ENCODE measurements around the gene DNAH5. TPM values are rescaled to one million over a fixed set of nuclear protein-coding genes. Genes with fewer than 3 reads are reported as not detected.

DNAH5 gene
- total and polyA plus RNA-seq, 2 donors (not counting 3 experiments of a cell fraction or from before 2014, with no cell fraction given) = 0.23 to 1.7 TPM

- Histone ChIP-seq H2AFZ (ENCODE audit: low read depth, low read length) (no peak overlapping the region), H3K9ac (replicated peaks; ENCODE audit: extremely low read depth, insufficient read depth, low read length) (no peak overlapping the region), H3K4me1 (ENCODE audit: control insufficient read depth, extremely low read depth, insufficient read depth, low read length) (peaks cover 5% of the 10 kb centered on the region), H3K9me3 (replicated peaks; ENCODE audit: control insufficient read depth, insufficient read depth, low read length) (no peaks in the 10 kb centered on the region), H3K27me3 (ENCODE audit: control insufficient read depth in 2 of 2, insufficient read depth in 2 of 2, low read length in 2 of 2) (no peaks in the 10 kb centered on the region), H3K36me3 (ENCODE audit: control insufficient read depth in 2 of 2, extremely low read depth in 1 of 2, insufficient read depth in 2 of 2, low read length in 2 of 2) (no peaks in the 10 kb centered on the region), H3K4me3 (replicated peaks in 1 of 3; ENCODE audit: insufficient read depth in 1 of 3, low read depth in 1 of 3, low read length in 3 of 3) (no peak overlapping the region), H4K20me1 (replicated peaks; ENCODE audit: control insufficient read depth, extremely low read depth, insufficient read depth, low read length) (no peaks in the 10 kb centered on the region), H3K79me2 (ENCODE audit: control insufficient read depth, insufficient read depth, low read length) (no peaks in the 10 kb centered on the region), H3K27ac (ENCODE audit: insufficient read depth, low read depth, low read length) (no peak overlapping the region), H3K4me2 (ENCODE audit: insufficient read depth, low read length) (no peak overlapping the region), H3K9me1 (replicated peaks; ENCODE audit: control insufficient read depth, extremely low read depth, insufficient read depth, low read length) (no peaks in the 10 kb centered on the region)
- dilution Hi-C loops (cut with MboI; ENCODE audit: extremely low pct_ligation_motif_present, low sequenced_read_pairs) (no loop called here), intact Hi-C loops (cut with micrococcal nuclease) (no loop called here)
- CTCF ChIA-PET = no interaction called here
- FAIRE-seq = no peak
- POLR2A ChIA-PET = no interaction called here
- TF ChIP-seq FOS (IDR thresholded peaks at IDR 0.05; ENCODE audit: borderline replicate concordance, insufficient read depth, low read length) = no peak
- TF ChIP-seq EZH2 (IDR thresholded peaks at IDR 0.05; ENCODE audit: borderline replicate concordance, low read depth, low read length, severe bottlenecking) = no peak
- BruUV-seq (replicated peaks) = no TSS peak
- no peak for DNase-seq (ENCODE audit: low read depth, low spot score)
Measured at GRCh38 chr5:13658761-13659160, 285.7 kb downstream of the DNAH5 start.

GRCh38 chr5:13658152-13658551 lies 286.3 kb downstream of the DNAH5 start:
- CTCF ChIA-PET = no interaction called here
- H3K36me3 ChIP-seq (ENCODE audit: control insufficient read depth in 2 of 2, extremely low read depth in 1 of 2, insufficient read depth in 2 of 2, low read length in 2 of 2) = no peaks in the 10 kb centered on the region
- intact Hi-C loops (cut with micrococcal nuclease) = no loop called here

More at GRCh38 chr5:13658152-13658551, 286.3 kb downstream of the DNAH5 start:
- no peak for TF ChIP-seq CTCF (IDR thresholded peaks at IDR 0.05; ENCODE audit: extremely low read depth in 1 of 2, insufficient read depth in 1 of 2, low read depth in 1 of 2, low read length in 2 of 2)
- TF ChIP-seq POLR2A (IDR thresholded peaks at IDR 0.05; ENCODE audit: low read depth, low read length) = no peak
- TF ChIP-seq EZH2 (IDR thresholded peaks at IDR 0.05; ENCODE audit: borderline replicate concordance, low read depth, low read length, severe bottlenecking) = no peak
- TF ChIP-seq POLR2AphosphoS5 (IDR thresholded peaks at IDR 0.05; ENCODE audit: insufficient read depth, low read depth, low read length) = no peak
- TF ChIP-seq JUN (IDR thresholded peaks at IDR 0.05; ENCODE audit: borderline replicate concordance, insufficient read depth, insufficient read length, low read depth) = no peak
- no peak for TF ChIP-seq MYC (IDR thresholded peaks at IDR 0.05; ENCODE audit: low read depth, low read length)
- no peak for TF ChIP-seq FOS (IDR thresholded peaks at IDR 0.05; ENCODE audit: borderline replicate concordance, insufficient read depth, low read length)
- Histone ChIP-seq H3K79me2 (ENCODE audit: control insufficient read depth, insufficient read depth, low read length) (no peaks in the 10 kb centered on the region), H3K4me1 (ENCODE audit: control insufficient read depth, extremely low read depth, insufficient read depth, low read length) (no peaks in the 10 kb centered on the region), H2AFZ (ENCODE audit: low read depth, low read length) (no peak overlapping the region), H4K20me1 (replicated peaks; ENCODE audit: control insufficient read depth, extremely low read depth, insufficient read depth, low read length) (no peaks in the 10 kb centered on the region), H3K4me3 (replicated peaks in 1 of 3; ENCODE audit: insufficient read depth in 1 of 3, low read depth in 1 of 3, low read length in 3 of 3) (no peak overlapping the region), H3K27ac (ENCODE audit: insufficient read depth, low read depth, low read length) (no peak overlapping the region), H3K4me2 (ENCODE audit: insufficient read depth, low read length) (no peak overlapping the region), H3K9ac (replicated peaks; ENCODE audit: extremely low read depth, insufficient read depth, low read length) (no peak overlapping the region), H3K9me3 (replicated peaks; ENCODE audit: control insufficient read depth, insufficient read depth, low read length) (no peaks in the 10 kb centered on the region), H3K27me3 (ENCODE audit: control insufficient read depth in 2 of 2, insufficient read depth in 2 of 2, low read length in 2 of 2) (no peaks in the 10 kb centered on the region), H3K9me1 (replicated peaks; ENCODE audit: control insufficient read depth, extremely low read depth, insufficient read depth, low read length) (no peaks in the 10 kb centered on the region)
- no TSS peak for BruUV-seq (replicated peaks)
- dilution Hi-C loops (cut with MboI; ENCODE audit: extremely low pct_ligation_motif_present, low sequenced_read_pairs) = no loop called here
- DNase-seq (ENCODE audit: low read depth, low spot score) = no peak
- POLR2A ChIA-PET = no interaction called here
- FAIRE-seq = no peak

Measured in endothelial cell of umbilical vein (primary cell).